ENCODE results near the gene REV1.
"Not testable (repeated sequence)": the region's sequence is repeated elsewhere in the genome, so short reads cannot be mapped to it uniquely, and the experiment has no call there.

The REV1 gene

DNA sequence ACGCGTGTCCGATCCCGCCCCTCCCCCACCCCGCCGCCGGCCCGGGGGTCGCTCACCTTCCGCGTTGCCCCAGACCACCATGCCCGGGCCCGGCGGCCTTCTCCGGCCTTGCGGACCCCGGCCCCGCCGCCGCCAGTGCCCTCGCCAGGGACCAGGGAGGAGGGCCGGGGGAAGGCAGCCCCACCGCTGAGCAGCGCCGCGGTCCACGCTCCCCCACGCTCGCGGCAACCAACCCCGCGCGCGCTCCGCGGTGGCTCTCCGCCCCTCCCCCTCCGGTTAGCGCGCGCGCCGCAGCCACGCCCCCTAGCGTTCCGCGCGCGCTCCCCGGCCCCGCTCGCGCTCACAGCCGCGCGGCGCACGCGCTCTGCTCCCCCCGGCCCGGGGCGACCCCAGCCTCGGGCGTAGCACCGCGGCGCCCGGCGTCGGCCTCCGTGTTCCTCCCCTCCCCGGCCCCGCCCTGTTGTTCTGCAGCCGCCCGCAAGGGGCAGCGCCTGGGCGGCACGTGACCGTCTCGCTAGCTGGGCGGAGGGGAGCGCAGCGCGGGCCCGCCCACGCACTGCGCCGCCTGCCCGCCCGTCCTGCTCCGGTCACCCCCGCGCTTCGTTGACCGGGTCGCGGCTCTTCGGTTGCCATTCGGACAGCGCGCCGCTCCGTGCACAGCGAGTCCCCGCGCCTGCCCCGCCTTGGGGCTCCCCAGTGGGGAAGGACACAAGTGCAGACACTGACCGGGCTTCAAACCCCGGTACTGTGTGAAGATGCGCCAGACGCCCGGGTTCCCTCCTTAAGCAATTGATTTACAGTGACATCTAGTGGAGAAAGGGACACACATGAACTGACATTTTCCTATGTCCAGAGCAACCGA is at the start of gene REV1:
Gene REV1, minus strand, starts transcription at position 257 of the 862 bp plus-strand sequence. CDS start 25,042 bp downstream, outside the sequence.
- peak; percentile 86 for DNase-seq

GRCh38 chr2:99537910-99538485 is 48.2 kb upstream of the REV1 start:
- DNase-seq = no peak

DNA sequence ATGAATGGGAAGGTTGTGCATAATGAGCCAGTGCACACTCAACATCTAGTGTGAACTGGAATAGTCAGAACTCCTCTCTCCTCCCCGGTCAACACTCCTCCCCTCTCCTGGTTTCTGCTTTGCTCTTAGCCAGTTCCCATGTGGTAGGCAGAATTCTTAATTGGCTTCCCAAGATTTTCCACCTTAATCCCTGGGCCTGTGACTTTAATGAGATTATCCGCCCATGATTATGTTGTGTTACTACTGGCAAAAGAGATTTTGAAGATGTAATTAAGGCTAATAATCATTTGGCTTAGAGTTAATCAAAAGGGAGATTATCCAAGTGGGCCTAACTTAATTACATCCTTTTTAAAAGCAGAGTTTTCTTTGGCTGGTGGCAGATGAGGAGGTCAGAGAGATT is 34.2 kb upstream of the REV1 start:
- DNase-seq = no peak

DNA sequence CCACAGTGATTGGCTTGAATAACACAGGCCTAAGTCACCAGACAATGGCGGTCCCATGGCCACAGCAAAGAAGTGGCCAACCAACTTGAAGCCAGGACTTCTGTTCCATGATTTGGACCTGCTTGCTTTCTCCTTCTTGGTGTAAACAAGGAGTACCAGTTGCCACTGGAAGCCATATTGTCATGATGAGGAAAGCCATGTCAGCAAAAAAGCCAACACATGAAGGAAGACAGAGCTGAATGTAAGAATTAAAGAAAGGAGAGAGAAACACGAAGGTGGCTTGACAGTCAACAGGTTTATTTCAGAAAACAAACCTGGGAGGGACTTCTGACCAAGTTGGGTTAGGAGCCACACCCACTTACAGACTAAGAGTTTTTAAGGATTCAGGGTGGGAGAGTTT is 32.3 kb upstream of the REV1 start:
- no peak for DNase-seq

DNA sequence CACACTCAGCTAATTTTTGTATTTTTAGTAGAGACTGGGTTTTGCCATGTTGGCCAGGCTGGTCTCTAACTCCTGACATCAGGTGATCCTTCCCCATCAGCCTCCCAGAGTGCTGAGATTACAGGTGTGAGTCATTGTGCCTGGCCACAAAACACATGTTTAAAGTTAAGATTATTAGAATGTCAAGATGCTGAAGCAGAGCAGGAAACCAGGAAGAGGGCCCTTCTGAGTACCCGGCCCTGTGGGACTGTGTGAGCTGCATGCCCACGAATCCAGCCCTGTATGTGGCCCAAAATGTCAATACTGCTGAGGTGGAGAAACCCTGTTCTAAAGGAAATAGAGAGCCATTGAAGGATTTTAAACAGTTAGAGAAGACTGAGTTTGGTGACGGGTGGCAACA is 31.0 kb upstream of the REV1 start:
- no peak for DNase-seq

- DNase-seq = no peak
These were observed 30.4 kb upstream of the REV1 start for GRCh38 chr2:99520195-99520594.

DNA sequence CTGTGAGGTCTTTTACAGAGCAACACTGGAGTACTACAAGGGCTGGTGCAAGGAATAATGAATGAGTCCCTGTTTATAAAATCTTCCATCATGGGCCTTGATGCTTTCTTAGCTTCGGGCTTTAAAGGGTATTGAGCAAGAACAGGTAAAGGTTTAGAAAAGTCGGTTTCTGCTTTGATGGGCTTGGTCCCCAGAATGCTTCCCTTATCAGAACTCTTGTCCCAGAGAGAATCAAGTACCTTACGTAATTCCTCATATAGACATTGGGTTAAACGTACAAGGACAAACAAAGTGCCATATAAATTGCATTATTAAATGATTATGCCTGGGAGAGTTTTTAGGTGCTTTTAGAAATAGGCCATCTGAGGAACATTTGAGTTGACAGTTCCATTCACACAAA is 24.5 kb upstream of the REV1 start:
- no peak for DNase-seq

DNA sequence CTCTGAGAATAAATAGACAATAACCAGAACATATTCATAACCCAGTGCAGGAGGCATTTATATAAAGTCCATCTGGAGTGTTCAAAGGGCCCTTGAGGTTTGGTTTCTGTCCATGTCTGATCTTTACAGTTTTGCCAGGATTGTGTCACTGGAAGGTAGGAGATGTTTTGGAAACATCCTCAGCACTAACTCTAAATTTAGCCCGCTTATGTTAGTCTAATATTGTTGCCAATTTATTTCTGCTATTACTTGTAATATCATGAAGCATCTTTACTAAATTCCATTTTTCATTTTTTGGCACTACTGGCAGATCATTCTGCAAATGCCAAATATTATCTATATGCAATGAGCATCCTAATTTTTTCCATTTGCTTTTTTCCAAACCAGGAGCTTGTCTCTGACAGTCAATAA is 22.4 kb upstream of the REV1 start:
- DNase-seq = peak; percentile 49

GRCh38 chr2:99509387-99509786 is 19.6 kb upstream of the REV1 start:
- no peak for DNase-seq

- peak; percentile 97 for DNase-seq
These were observed 18.4 kb upstream of the REV1 start for GRCh38 chr2:99507937-99508818.

DNA sequence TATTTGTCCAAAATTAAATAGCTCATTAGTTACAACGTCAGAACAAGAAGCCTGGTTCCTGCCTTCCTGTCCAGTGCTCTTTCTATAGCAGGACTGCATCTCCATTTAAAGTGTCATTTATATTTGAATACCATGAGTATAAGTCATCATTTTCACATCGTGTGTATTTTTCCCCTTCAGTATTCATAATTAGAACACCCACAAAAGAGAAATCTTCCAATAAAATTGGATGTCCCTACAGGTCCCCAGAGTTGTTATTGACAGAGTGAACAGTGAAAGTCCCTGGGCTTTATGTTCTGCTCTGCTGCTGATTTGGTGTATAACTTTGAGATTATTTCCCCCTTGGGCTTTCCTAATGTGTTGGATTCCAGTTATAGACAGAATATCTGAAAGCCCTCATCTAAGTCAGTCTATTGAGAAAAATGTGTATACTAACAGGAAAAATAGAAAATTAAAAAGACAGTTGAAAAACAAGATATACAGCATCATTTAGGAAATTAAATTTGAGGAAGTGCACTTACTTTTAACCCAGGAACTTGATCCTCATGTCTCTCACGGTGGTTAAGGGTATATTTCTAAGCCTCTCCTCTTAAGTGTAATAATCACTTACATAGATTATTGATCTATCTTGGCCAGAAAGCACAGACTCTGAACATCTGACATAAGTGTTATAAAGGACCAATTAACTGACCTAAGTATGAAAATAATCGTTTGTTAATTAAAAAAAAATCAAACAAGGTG is 15.2 kb upstream of the REV1 start:
- no peak for DNase-seq

DNA sequence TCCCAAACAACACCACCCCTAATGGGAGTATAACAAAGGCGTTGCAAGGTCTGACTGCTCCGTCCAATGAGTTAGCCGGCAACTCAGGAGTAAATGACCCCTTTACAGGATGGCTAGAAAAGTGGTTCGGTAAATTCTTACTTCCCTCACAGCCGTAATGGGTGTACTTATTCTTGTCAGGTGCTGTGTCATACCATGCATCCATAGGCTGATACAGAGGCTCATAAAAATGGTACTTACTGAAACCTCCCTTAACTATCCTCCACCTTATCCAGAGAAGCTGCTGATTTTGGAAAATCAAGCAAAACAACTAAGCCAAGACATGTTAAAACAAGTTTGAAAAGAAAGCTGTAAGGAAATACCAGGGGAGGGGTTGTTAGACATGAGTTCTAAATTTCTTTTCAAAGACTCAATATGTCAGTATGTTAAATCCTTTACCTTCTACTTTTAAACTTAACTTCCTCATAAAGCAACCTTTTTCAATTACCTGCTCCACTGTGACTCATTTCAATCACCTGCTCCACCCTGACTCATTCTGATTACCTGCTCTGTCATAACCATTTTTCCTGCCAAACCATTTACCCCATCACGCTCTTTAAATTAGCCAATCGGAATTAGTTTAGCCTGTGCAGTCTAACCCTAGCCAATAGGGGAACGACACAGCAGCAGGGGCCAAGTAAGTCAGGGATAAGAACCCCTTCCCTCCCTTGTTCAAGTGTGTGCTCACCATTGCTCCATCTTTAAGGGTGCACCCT is 14.0 kb upstream of the REV1 start:
- not testable (repeated sequence) for DNase-seq

- DNase-seq = no peak
These were observed 6.2 kb upstream of the REV1 start for GRCh38 chr2:99496021-99496420.

GRCh38 chr2:99495115-99495860 is 5.5 kb upstream of the REV1 start:
- no peak for DNase-seq

GRCh38 chr2:99492721-99493120 is 2.9 kb upstream of the REV1 start:
- no peak for DNase-seq

DNA sequence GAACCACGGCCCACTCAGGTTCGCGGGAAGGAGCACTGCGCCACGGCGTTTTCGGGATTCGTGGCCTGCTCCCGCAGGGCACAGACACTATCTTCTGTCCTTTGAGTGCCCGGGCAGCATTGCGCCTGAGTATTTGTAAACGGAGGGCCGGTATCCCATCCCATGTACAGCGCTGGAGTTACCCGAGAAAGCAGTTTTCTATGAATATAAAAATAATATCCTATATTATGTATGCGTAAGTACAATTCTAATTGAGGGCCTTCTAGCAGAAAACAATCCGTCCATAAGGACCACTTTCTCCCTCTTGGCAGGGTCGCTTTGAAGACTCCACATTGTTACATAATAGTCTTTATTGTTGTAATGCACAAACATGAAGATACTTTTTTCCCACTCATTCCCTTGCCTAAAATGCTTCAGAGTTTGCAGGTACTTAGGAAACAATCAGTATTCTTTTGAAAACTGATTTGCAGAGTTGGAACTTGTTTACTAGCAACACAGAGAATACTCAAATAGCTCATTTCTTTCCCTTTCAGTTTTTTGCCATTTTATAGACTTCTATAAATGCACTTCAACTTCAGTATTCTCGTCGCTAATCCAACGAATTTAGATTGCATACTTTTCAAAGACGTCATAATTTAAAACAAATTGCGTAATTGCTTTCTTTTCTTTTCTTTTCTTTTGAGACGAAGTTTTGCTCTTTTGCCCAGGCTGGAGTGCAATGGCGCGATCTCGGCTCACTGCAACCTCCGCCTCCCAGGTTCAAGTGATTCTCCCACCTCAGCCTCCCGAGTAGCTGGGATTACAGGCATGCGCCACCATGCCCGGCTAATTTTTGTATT is 1.0 kb upstream of the REV1 start:
- DNase-seq = no peak

GRCh38 chr2:99489063-99489760 is 605 bp downstream of the REV1 start:
- peak; percentile 44 for DNase-seq

- no peak for DNase-seq
These were observed 1.2 kb downstream of the REV1 start for GRCh38 chr2:99488539-99489062.

GRCh38 chr2:99487906-99488305 is 1.9 kb downstream of the REV1 start:
- no peak for DNase-seq
